ENCODE measurements around the gene SPON2. TPM values are rescaled to one million over a fixed set of nuclear protein-coding genes. Genes with fewer than 3 reads are reported as not detected.
"Not testable (repeated sequence)": the region's sequence is repeated elsewhere in the genome, so short reads cannot be mapped to it uniquely, and the experiment has no call there.

SPON2 gene
- total RNA-seq, 1 experiment from 2014 or later = 6.6 TPM

- TF ChIP-seq ZNF281 (CRISPR knock-in tag; IDR thresholded peaks at IDR 0.05) (no peak), ZSCAN18 (CRISPR knock-in tag; IDR thresholded peaks at IDR 0.05) (no peak), SP1 (CRISPR knock-in tag; conservative IDR thresholded peaks at IDR 0.05) (no peak), RORB (CRISPR knock-in tag; IDR thresholded peaks at IDR 0.05) (no peak), ZNF425 (CRISPR knock-in tag; conservative IDR thresholded peaks at IDR 0.05) (no peak), ZNF512 (CRISPR knock-in tag; IDR thresholded peaks at IDR 0.05; ENCODE audit: borderline replicate concordance) (no peak), ZNF317 (CRISPR knock-in tag; IDR thresholded peaks at IDR 0.05; ENCODE audit: borderline replicate concordance, low read depth) (no peak), SMAD4 (CRISPR knock-in tag; IDR thresholded peaks at IDR 0.05) (no peak), ZNF396 (CRISPR knock-in tag; IDR thresholded peaks at IDR 0.05; ENCODE audit: borderline replicate concordance) (no peak), CTCF (IDR thresholded peaks at IDR 0.05) (no peak), PRRX2 (CRISPR knock-in tag; IDR thresholded peaks at IDR 0.05) (no peak)
Observed at GRCh38 chr4:1126506-1126905, 45.9 kb downstream of the SPON2 start (continued).

GRCh38 chr4:1125466-1125865, 46.9 kb downstream of the SPON2 start:
- CTCF ChIA-PET = interaction anchor here (0.8 kb wide), 1 partner anchor 231 kb away, joined by 3 read pairs; no protein-coding TSS in a partner anchor
- DNase-seq (ENCODE audit: low spot score); H3K4me3 Mint-ChIP-seq; H3K9me3 Mint-ChIP-seq; H3K4me1 Mint-ChIP-seq; ATAC-seq; POLR2A ChIA-PET; H3K27ac Mint-ChIP-seq; H3K36me3 Mint-ChIP-seq: not testable (repeated sequence)
- peaks cover 10% of the 10 kb centered on the region for H3K27me3 Mint-ChIP-seq (ENCODE audit: low read depth)

GRCh38 chr4:1124818-1125217, 47.6 kb downstream of the SPON2 start:
- ATAC-seq (no peak), DNase-seq (ENCODE audit: low spot score) (no peak)
- H3K36me3 Mint-ChIP-seq = no peaks in the 10 kb centered on the region
- H3K4me1 Mint-ChIP-seq = 0 out of 2 replicates have a peak, but pooled peaks cover 3% of the 10 kb centered on the region
- H3K9me3 Mint-ChIP-seq = peaks cover 6% of the 10 kb centered on the region; the same call in 1 of the 2 replicates
- H3K27ac Mint-ChIP-seq = no peak overlapping the region
- POLR2A ChIA-PET = no interaction called here
- H3K27me3 Mint-ChIP-seq (ENCODE audit: low read depth) = peaks cover 17% of the 10 kb centered on the region
- CTCF ChIA-PET = no interaction called here
- H3K4me3 Mint-ChIP-seq = no peak overlapping the region
- no peak for TF ChIP-seq ZNF671 (CRISPR knock-in tag; IDR thresholded peaks at IDR 0.05)
- no peak for TF ChIP-seq SOX15 (CRISPR knock-in tag; IDR thresholded peaks at IDR 0.05)
- TF ChIP-seq JAZF1 (CRISPR knock-in tag; IDR thresholded peaks at IDR 0.05) = no peak
- no peak for TF ChIP-seq AR (CRISPR knock-in tag; IDR thresholded peaks at IDR 0.05)
- no peak for TF ChIP-seq CREM (CRISPR knock-in tag; IDR thresholded peaks at IDR 0.05)
- TF ChIP-seq ATF3 (CRISPR knock-in tag; conservative IDR thresholded peaks at IDR 0.05) = no peak
- TF ChIP-seq ERG (CRISPR knock-in tag; IDR thresholded peaks at IDR 0.05) = no peak
- TF ChIP-seq GTF2I (CRISPR knock-in tag; conservative IDR thresholded peaks at IDR 0.05) = no peak
- TF ChIP-seq ZNF232 (CRISPR knock-in tag; IDR thresholded peaks at IDR 0.05) = no peak
- no peak for TF ChIP-seq CREB1 (CRISPR knock-in tag; IDR thresholded peaks at IDR 0.05)
